HepG2 (cell line): ENCODE data around the gene PPP2R5C. TPM values are rescaled to one million over a fixed set of nuclear protein-coding genes. Genes with fewer than 3 reads are reported as not detected.

Experiments used
- BRF2 ChIP-seq: sonication (generic); formaldehyde crosslinking; IDR thresholded peaks from 2 replicates; pipeline ENCODE4 v1.8.1; 2022; ENCODE audit warnings: mild to moderate bottlenecking, missing genetic modification reagents
- CBFB ChIP-seq: sonication (generic); formaldehyde crosslinking; IDR thresholded peaks from 2 replicates; pipeline ENCODE4 v1.4.0; 2020; ENCODE audit warnings: missing genetic modification reagents
- GZF1 ChIP-seq: sonication (generic); formaldehyde crosslinking; IDR thresholded peaks from 2 replicates; pipeline ENCODE4 v1.5.1; 2020; ENCODE audit warnings: mild to moderate bottlenecking, missing genetic modification reagents
- HDAC2 ChIP-seq: sonication (generic); formaldehyde crosslinking; IDR thresholded peaks from 2 replicates; pipeline ENCODE4 v1.4.0; 2020; ENCODE audit warnings: missing genetic modification reagents
- HMGA1 ChIP-seq: sonication (generic); formaldehyde crosslinking; conservative IDR thresholded peaks from 2 replicates; pipeline ENCODE4 v1.4.0; 2020; ENCODE audit warnings: missing genetic modification reagents
- NCOA1 ChIP-seq: sonication (generic); formaldehyde crosslinking; IDR thresholded peaks from 2 replicates; pipeline ENCODE4 v1.9.0; 2021; ENCODE audit warnings: missing genetic modification reagents
- NCOA2 ChIP-seq: sonication (generic); formaldehyde crosslinking; IDR thresholded peaks from 2 replicates; pipeline ENCODE4 v1.8.0; 2022; ENCODE audit warnings: inconsistent platforms
- PHF21A ChIP-seq: sonication (generic); formaldehyde crosslinking; IDR thresholded peaks from 2 replicates; pipeline ENCODE4 v1.5.0; 2020; ENCODE audit warnings: mild to moderate bottlenecking, missing genetic modification reagents
- REL ChIP-seq: sonication (generic); formaldehyde crosslinking; conservative IDR thresholded peaks from 2 replicates; pipeline ENCODE4 v1.8.0; 2022; ENCODE audit warnings: mild to moderate bottlenecking, missing genetic modification reagents, moderate library complexity
- SYNCRIP ChIP-seq: fragments of 200-400 bp; formaldehyde crosslinking; IDR thresholded peaks from 2 replicates; pipeline ENCODE4 v1.6.1; 2018; ENCODE audit warnings: mild to moderate bottlenecking, low read depth, low read length; ENCODE audit not compliant: insufficient read depth
- XRCC5 ChIP-seq: fragments of 200-400 bp; formaldehyde crosslinking; optimal IDR thresholded peaks from 2 replicates; pipeline ENCODE3; 2017; ENCODE audit warnings: mild to moderate bottlenecking, low read length
- ZHX2 ChIP-seq, 2 experiments: sonication (generic) in 1 of 2; formaldehyde crosslinking in 1 of 2; IDR thresholded peaks; 2 replicates each; pipeline versions ENCODE4 v1.6.1 to v1.9.0; 2014 to 2022; ENCODE audit warnings: antibody characterized with exemption in 1 of 2, borderline replicate concordance in 1 of 2, inconsistent platforms in 1 of 2, low read depth in 1 of 2, missing genetic modification reagents in 1 of 2
- ZMYM4 ChIP-seq: sonication (generic); formaldehyde crosslinking; IDR thresholded peaks from 2 replicates; pipeline ENCODE4 v1.8.1; 2023; ENCODE audit warnings: mild to moderate bottlenecking, missing genetic modification reagents
- ZNF513 ChIP-seq: sonication (generic); formaldehyde crosslinking; conservative IDR thresholded peaks from 2 replicates; pipeline ENCODE4 v1.5.0; 2020; ENCODE audit warnings: missing genetic modification reagents
- ZNF550 ChIP-seq: sonication (generic); formaldehyde crosslinking; IDR thresholded peaks from 2 replicates; pipeline ENCODE4 v1.4.0; 2020; ENCODE audit warnings: mild to moderate bottlenecking, missing genetic modification reagents, borderline replicate concordance
- ZNF720 ChIP-seq: sonication (generic); formaldehyde crosslinking; IDR thresholded peaks from 2 replicates; pipeline ENCODE4 v1.4.0; 2020; ENCODE audit warnings: missing genetic modification reagents
- ZNF841 ChIP-seq: sonication (generic); formaldehyde crosslinking; IDR thresholded peaks from 2 replicates; pipeline ENCODE4 v1.8.1; 2023; ENCODE audit warnings: missing genetic modification reagents, borderline replicate concordance
- polyA plus RNA-seq, 8 experiments: library from polyadenylated mRNA; depleted of rRNA in 3 of 8; stranded (reverse) in 7 of 8; unstranded in 1 of 8; fragments of >200 nt; fragmentation: Illumina TruSeq in 4 of 8; extraction: Trizol in 4 of 8; gene quantifications; 2 replicates each; pipeline versions ENCODE4 v1.2.1 to v1.2.3, GENCODE V29; 2011 to 2016; ENCODE audit warnings: low read depth in 4 of 8, missing spikeins in 1 of 8, mixed read lengths in 1 of 8; ENCODE audit not compliant: insufficient read depth in 1 of 8
- total RNA-seq, 5 experiments: library from RNA; depleted of rRNA; stranded (reverse); fragments of >200 nt; fragmentation: Illumina TruSeq; extraction: Trizol; gene quantifications; 2 replicates each; pipeline ENCODE4 v1.2.3, GENCODE V29; 2016; ENCODE audit warnings: low read depth in 1 of 5

PPP2R5C gene
- total and polyA plus RNA-seq, 2 of the 13 experiments (the other 11 are each of a cell fraction or from before 2014, with no cell fraction given), result 74.3 to 78.5 TPM

GRCh38 chr14:101947904-101948665 is 186.6 kb downstream of the PPP2R5C start (continued):
- TF ChIP-seq ZNF513 (CRISPR knock-in tag) (0 out of 2 replicates have a peak, but pooled peaks have one; percentile 72), REL (CRISPR knock-in tag) (no peak; the same call in 1 of the 2 replicates), CBFB (CRISPR knock-in tag) (no peak; the same call in 1 of the 2 replicates), ZNF720 (CRISPR knock-in tag) (no peak), ZMYM4 (CRISPR knock-in tag) (peak; percentile 97), BRF2 (CRISPR knock-in tag) (peak; percentile 30; the same call in 1 of the 2 replicates), XRCC5 (peak; percentile 27), GZF1 (CRISPR knock-in tag) (0 out of 2 replicates have a peak, but pooled peaks have one; percentile 59), NCOA1 (CRISPR knock-in tag) (no peak), ZNF841 (no peak), PHF21A (CRISPR knock-in tag) (peak; percentile 84), ZNF550 (CRISPR knock-in tag) (no peak), ZHX2 (IDR thresholded peaks at IDR 0.05; ENCODE audit: low read depth) (peak; percentile 94), ZHX2 (CRISPR knock-in tag; IDR thresholded peaks at IDR 0.05; ENCODE audit: borderline replicate concordance) (no peak; the same call in 1 of the 2 replicates), SYNCRIP (no peak), HDAC2 (CRISPR knock-in tag) (peak; percentile 67), HMGA1 (no peak), NCOA2 (CRISPR knock-in tag) (peak; percentile 68; the same call in 1 of the 2 replicates)
